Mucosa of gallbladder (tissue), 1 donor: ENCODE measurements around the gene TUBB3. TPM values are rescaled to one million over a fixed set of nuclear protein-coding genes. Genes with fewer than 3 reads are reported as not detected.

ENCODE experiments used
- DNase-seq: peaks from one replicate; pipeline ENCODE4 v3.0.0-alpha.2; 2020; ENCODE audit warnings: low spot score
- total RNA-seq: library from RNA; stranded (reverse); gene quantifications from one replicate; pipeline ENCODE4 v1.2.1, GENCODE V29; 2021
- donor health status: DM: no; HTN: no; CAD: no.

The TUBB3 gene
- total RNA-seq, 1 donor from 2014 or later, result 9.5 TPM

- no peak for DNase-seq
Observed at GRCh38 chr16:89936981-89937380, 13.8 kb downstream of the TUBB3 start.

- no peak for DNase-seq
Observed at GRCh38 chr16:89938175-89938885, 15.2 kb downstream of the TUBB3 start.

GRCh38 chr16:89944773-89945172, 21.6 kb downstream of the TUBB3 start:
- no peak for DNase-seq

GRCh38 chr16:89945654-89946053, 22.5 kb downstream of the TUBB3 start:
- DNase-seq, result no peak

GRCh38 chr16:89946515-89946914, 23.4 kb downstream of the TUBB3 start:
- no peak for DNase-seq

GRCh38 chr16:89949121-89949742, 26.1 kb downstream of the TUBB3 start:
- no peak for DNase-seq

- DNase-seq, result no peak
Observed at GRCh38 chr16:89949756-89950155, 26.6 kb downstream of the TUBB3 start.

GRCh38 chr16:89951509-89951908, 28.4 kb downstream of the TUBB3 start:
- no peak for DNase-seq

- no peak for DNase-seq
Observed at GRCh38 chr16:89952049-89952448, 28.9 kb downstream of the TUBB3 start.

- no peak for DNase-seq
Observed at GRCh38 chr16:89952551-89952950, 29.4 kb downstream of the TUBB3 start.

- no peak for DNase-seq
Observed at GRCh38 chr16:89953671-89954406, 30.7 kb downstream of the TUBB3 start.

GRCh38 chr16:89954462-89954861, 31.3 kb downstream of the TUBB3 start:
- DNase-seq, result no peak

- DNase-seq, result no peak
Observed at GRCh38 chr16:89955001-89955685, 32.0 kb downstream of the TUBB3 start.

- DNase-seq, result no peak
Observed at GRCh38 chr16:89956505-89957215, 33.5 kb downstream of the TUBB3 start.

GRCh38 chr16:89957216-89957785, 34.2 kb downstream of the TUBB3 start:
- DNase-seq, result no peak

GRCh38 chr16:89958068-89958467, 34.9 kb downstream of the TUBB3 start:
- DNase-seq, result peak; percentile 21

GRCh38 chr16:89958596-89958995, 35.5 kb downstream of the TUBB3 start:
- no peak for DNase-seq

- no peak for DNase-seq
Observed at GRCh38 chr16:89960966-89961365, 37.8 kb downstream of the TUBB3 start.

GRCh38 chr16:89961920-89962319, 38.8 kb downstream of the TUBB3 start:
- no peak for DNase-seq

GRCh38 chr16:89962754-89963498, 39.8 kb downstream of the TUBB3 start:
- no peak for DNase-seq

GRCh38 chr16:89964201-89964600, 41.1 kb downstream of the TUBB3 start:
- no peak for DNase-seq
